Measurements from ENCODE around the gene CDKN2C.
"Not testable (repeated sequence)": the region's sequence is repeated elsewhere in the genome, so short reads cannot be mapped to it uniquely, and the experiment has no call there.

CDKN2C gene

DNA sequence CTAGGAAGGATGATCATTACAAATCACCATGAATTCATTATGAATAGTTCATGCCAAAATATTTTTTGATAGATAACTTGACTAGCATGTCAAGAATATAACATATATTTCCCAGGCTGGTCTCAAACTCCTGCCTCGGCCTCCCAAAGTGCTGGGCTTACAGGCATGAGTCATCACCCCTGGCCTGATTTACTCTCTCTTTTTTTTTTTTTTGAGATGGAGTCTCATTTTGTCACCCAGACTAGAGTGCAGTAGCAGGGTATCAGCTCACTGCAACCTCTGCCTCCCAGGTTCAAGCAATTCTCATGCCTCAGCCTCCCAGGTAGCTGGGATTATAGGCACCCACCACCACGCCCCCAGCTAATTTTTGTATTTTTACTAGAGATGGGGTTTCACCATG, 34.8 kb upstream of the CDKN2C start:
- H3K27ac ChIP-seq (ENCODE audit: low read depth, low read length, severe bottlenecking); H3K9me3 ChIP-seq (ENCODE audit: control insufficient read depth, low read length); H3K36me3 ChIP-seq (ENCODE audit: control insufficient read depth, insufficient read depth, low read length); H3K4me3 ChIP-seq (ENCODE audit: extremely low read depth, insufficient read depth, low read length, poor library complexity, severe bottlenecking); H3K4me1 ChIP-seq (ENCODE audit: control insufficient read depth, insufficient read depth, low read length, poor library complexity, severe bottlenecking): not testable (repeated sequence)
- WGBS, 2 experiments (ENCODE audit: insufficient coverage in 2 of 2), result no CpG with 5 or more reads among the region's 2 CpGs

DNA sequence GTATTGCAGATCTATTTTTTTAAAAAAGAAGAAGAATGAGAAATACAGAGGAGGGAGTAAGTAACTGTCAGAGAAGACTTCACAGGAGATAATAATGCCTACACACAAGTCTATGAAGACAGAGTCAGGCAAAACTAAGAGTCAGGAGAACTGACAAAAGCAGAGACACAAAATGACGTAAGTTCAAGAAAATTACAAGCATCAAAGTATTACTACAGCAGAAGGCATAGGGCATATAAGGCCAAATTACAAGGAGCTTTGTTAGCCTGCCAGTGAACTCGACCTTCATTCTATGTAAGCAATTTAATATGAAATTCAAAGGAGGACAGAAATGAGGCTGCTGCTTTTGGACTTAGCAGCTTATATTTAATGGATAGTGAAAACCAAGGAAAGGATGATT, 33.7 kb upstream of the CDKN2C start:
- Histone ChIP-seq H3K4me1 (ENCODE audit: control insufficient read depth, insufficient read depth, low read length, poor library complexity, severe bottlenecking) (no peaks in the 10 kb centered on the region), H3K9me3 (ENCODE audit: control insufficient read depth, low read length) (no peaks in the 10 kb centered on the region), H3K27ac (ENCODE audit: low read depth, low read length, severe bottlenecking) (no peak overlapping the region), H3K4me3 (ENCODE audit: extremely low read depth, insufficient read depth, low read length, poor library complexity, severe bottlenecking) (no peak overlapping the region), H3K36me3 (ENCODE audit: control insufficient read depth, insufficient read depth, low read length) (peaks cover 3% of the 10 kb centered on the region)
- WGBS, 2 experiments (ENCODE audit: insufficient coverage in 2 of 2), result 95% methylated on average over 2 of the region's 2 CpGs; no CpG with 5 or more reads in 1 of the 2 experiments

DNA sequence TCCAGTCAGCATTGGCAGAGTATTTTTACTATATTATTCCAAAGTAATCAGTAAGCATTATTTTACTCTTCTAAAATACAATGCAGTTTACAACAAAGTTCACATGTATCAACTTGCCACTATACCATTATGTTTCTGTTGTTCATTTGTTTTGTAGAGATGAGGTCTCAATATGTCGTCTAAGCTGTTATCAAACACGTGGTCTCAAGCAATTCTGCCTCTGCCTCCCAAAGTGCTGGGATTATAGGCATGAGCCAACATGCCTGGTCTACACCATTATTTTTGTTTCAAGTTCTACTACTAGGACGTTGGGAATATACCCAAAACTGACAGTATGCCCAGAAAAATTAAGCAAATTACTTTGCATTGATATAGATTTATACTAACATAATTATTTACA, 29.8 kb upstream of the CDKN2C start:
- no peaks in the 10 kb centered on the region for H3K9me3 ChIP-seq (ENCODE audit: control insufficient read depth, low read length)
- WGBS, 2 experiments (ENCODE audit: insufficient coverage in 2 of 2), result 93 to 100% methylated on average over 1 to 2 of the region's 3 CpGs
- H3K27ac ChIP-seq (ENCODE audit: low read depth, low read length, severe bottlenecking), result no peak overlapping the region
- no peak overlapping the region for H3K4me3 ChIP-seq (ENCODE audit: extremely low read depth, insufficient read depth, low read length, poor library complexity, severe bottlenecking)
- no peaks in the 10 kb centered on the region for H3K4me1 ChIP-seq (ENCODE audit: control insufficient read depth, insufficient read depth, low read length, poor library complexity, severe bottlenecking)
- no peaks in the 10 kb centered on the region for H3K36me3 ChIP-seq (ENCODE audit: control insufficient read depth, insufficient read depth, low read length)

DNA sequence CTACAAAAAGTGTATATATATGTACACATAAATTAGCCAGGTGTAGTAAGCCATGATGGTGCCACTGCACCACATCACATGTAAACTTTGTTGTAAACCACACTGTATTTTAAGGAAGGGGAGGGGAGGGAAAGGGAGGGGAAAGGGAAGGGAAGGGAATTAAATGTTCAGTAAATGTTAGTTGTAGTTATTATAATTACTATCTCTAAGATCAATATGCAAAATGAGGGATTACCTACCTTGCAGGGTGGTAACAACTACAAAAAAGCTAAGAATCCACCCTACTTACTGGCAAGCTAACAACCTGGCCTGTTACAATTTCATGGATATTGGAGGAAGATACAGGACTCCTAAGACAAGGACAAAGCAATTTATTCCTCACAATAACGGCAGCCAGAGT, 27.7 kb upstream of the CDKN2C start:
- Histone ChIP-seq H3K9me3 (ENCODE audit: control insufficient read depth, low read length) (no peaks in the 10 kb centered on the region), H3K27ac (ENCODE audit: low read depth, low read length, severe bottlenecking) (no peak overlapping the region), H3K4me3 (ENCODE audit: extremely low read depth, insufficient read depth, low read length, poor library complexity, severe bottlenecking) (no peak overlapping the region), H3K36me3 (ENCODE audit: control insufficient read depth, insufficient read depth, low read length) (no peaks in the 10 kb centered on the region), H3K4me1 (ENCODE audit: control insufficient read depth, insufficient read depth, low read length, poor library complexity, severe bottlenecking) (no peaks in the 10 kb centered on the region)
- WGBS, 2 experiments (ENCODE audit: insufficient coverage in 2 of 2), result 71% methylated on average over 1 of the region's 1 CpG; no CpG with 5 or more reads in 1 of the 2 experiments

DNA sequence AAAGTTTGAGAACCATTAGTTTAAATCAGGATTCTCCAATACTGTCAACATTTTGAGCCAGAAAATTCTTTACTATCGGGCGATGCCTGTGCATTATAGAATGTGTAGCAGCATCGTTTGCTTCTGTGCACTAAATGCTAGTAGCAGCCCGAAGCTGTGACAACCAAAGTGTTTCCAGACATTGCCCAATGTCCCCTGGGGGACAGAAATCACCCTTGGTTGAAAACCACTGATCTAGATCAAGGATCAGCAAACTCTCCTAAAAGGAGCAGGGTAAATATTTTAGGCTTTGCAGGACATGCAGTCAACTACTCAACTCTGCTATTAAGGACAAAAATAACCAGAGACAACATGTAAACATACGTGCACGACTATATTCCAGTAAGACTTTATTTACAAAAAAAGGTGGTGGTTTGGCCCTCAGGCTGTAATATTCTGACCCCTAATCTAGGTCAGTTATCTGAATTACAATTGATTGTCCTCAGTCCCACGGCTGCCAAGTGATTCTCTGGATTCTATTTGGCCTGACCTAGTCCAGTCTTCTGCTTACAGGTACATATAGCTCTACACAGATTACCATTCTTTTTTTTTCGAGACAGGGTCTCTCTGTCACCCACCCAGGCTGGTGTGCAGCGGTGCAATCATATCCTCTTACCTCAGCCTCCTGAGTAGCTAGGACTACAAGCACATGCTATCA, 20.6 kb upstream of the CDKN2C start:
- Histone ChIP-seq H3K4me3 (ENCODE audit: extremely low read depth, insufficient read depth, low read length, poor library complexity, severe bottlenecking) (no peak overlapping the region), H3K27ac (ENCODE audit: low read depth, low read length, severe bottlenecking) (no peak overlapping the region)
- WGBS, 2 experiments (ENCODE audit: insufficient coverage in 2 of 2), result 90 to 95% methylated on average over 7 to 9 of the region's 9 CpGs

DNA sequence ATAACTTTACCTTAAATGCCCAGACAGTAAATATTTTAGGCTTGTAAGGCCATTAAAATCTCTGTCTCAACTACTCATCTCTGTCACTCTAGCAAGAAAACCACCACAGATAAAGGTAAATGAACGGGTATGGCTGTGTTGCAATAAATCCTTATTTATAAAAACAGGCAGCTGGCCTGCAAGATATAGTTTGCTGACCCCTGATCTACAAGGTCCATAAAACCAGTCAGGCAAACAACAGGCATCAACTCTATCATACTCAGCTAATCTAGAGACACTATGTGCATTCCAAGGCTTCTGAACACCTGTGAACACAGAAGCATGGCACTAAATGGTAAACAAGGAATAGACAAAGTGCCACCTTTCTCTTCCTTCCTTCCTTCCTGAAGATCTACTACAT, 19.6 kb upstream of the CDKN2C start:
- Histone ChIP-seq H3K4me3 (ENCODE audit: extremely low read depth, insufficient read depth, low read length, poor library complexity, severe bottlenecking) (no peak overlapping the region), H3K27ac (ENCODE audit: low read depth, low read length, severe bottlenecking) (no peak overlapping the region), H3K4me1 (ENCODE audit: control insufficient read depth, insufficient read depth, low read length, poor library complexity, severe bottlenecking) (no peaks in the 10 kb centered on the region), H3K36me3 (ENCODE audit: control insufficient read depth, insufficient read depth, low read length) (peaks cover 5% of the 10 kb centered on the region), H3K9me3 (ENCODE audit: control insufficient read depth, low read length) (no peaks in the 10 kb centered on the region)
- no CpG with 5 or more reads among the region's 1 CpG for WGBS, 2 experiments (ENCODE audit: insufficient coverage in 2 of 2)

More for the DNA sequence above, 20.6 kb upstream of the CDKN2C start:
- Histone ChIP-seq H3K4me1 (ENCODE audit: control insufficient read depth, insufficient read depth, low read length, poor library complexity, severe bottlenecking) (no peaks in the 10 kb centered on the region), H3K9me3 (ENCODE audit: control insufficient read depth, low read length) (no peaks in the 10 kb centered on the region), H3K36me3 (ENCODE audit: control insufficient read depth, insufficient read depth, low read length) (peaks cover 5% of the 10 kb centered on the region)

DNA sequence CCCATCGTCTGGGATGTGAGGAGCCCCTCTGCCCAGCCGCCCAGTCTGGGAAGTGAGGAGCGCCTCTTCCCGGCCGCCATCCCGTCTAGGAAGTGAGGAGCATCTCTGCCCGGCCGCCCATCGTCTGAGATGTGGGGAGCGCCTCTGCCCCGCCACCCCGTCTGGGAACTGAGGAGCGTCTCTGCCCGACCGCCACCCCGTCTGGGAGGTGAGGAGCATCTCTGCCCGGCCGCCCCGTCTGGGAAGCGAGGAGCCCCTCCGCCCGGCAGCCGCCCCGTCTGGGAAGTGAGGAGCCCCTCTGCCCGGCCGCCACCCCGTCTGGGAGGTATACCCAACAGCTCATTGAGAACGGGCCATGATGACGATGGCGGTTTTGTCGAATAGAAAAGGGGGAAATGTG, 17.5 kb upstream of the CDKN2C start:
- H3K4me3 ChIP-seq (ENCODE audit: extremely low read depth, insufficient read depth, low read length, poor library complexity, severe bottlenecking); H3K9me3 ChIP-seq (ENCODE audit: control insufficient read depth, low read length); H3K36me3 ChIP-seq (ENCODE audit: control insufficient read depth, insufficient read depth, low read length); H3K27ac ChIP-seq (ENCODE audit: low read depth, low read length, severe bottlenecking); H3K4me1 ChIP-seq (ENCODE audit: control insufficient read depth, insufficient read depth, low read length, poor library complexity, severe bottlenecking): not testable (repeated sequence)
- WGBS, 2 experiments (ENCODE audit: insufficient coverage in 2 of 2), result 93 to 94% methylated on average over 19 to 29 of the region's 31 CpGs

DNA sequence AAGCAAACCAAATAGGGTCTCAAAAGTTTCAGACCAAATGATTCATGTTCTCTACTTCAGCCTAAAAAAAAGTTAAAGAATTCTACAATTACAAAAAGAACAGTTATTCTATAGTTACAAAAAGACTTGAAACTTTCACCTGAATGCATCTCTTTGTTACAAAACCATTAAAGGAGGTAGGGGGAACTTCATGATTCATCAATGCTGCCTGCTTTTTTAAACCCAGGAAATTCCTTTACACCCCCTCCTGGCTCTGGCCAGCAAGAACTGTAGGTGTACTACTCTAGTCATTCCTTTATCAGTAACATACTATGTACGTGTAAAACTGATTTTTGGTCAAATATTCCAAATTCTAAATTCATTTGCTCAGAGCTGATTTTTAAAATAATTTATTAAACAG, 14.9 kb upstream of the CDKN2C start:
- Histone ChIP-seq H3K27ac (ENCODE audit: low read depth, low read length, severe bottlenecking) (no peak overlapping the region), H3K36me3 (ENCODE audit: control insufficient read depth, insufficient read depth, low read length) (peaks cover 5% of the 10 kb centered on the region), H3K4me3 (ENCODE audit: extremely low read depth, insufficient read depth, low read length, poor library complexity, severe bottlenecking) (no peak overlapping the region), H3K4me1 (ENCODE audit: control insufficient read depth, insufficient read depth, low read length, poor library complexity, severe bottlenecking) (peaks cover 3% of the 10 kb centered on the region), H3K9me3 (ENCODE audit: control insufficient read depth, low read length) (no peaks in the 10 kb centered on the region)
- no CpG with 5 or more reads among the region's 1 CpG for WGBS, 2 experiments (ENCODE audit: insufficient coverage in 2 of 2)

DNA sequence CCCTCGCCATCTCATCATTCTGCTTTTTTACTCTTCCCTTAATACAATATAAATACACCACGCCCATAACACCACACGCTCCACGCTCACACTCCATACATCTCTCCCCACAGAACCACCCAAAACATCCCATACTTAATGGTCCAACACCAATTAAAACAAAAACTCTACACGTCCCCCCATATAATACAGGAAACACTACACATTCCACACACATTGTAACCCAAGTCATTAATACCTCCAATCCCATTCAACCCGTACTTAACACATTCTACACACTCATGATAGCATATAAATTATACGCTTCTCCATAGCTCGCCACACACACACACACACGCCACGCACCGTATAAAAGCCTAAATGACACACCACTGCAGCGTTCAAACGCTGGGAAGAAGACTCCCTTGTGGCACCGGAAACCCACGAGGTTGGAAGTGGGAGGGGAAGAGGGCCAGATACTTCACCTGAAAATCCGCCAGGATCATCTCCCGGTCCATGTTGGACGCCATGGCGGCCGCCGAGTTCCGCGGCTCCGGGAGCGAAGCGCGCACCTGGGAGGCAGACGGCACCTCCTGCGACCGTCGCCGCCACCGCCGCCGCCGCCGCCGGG, 10.6 kb upstream of the CDKN2C start:
- Histone ChIP-seq H3K4me3 (ENCODE audit: extremely low read depth, insufficient read depth, low read length, poor library complexity, severe bottlenecking) (peak overlapping the region; percentile 68), H3K4me1 (ENCODE audit: control insufficient read depth, insufficient read depth, low read length, poor library complexity, severe bottlenecking) (peaks cover 3% of the 10 kb centered on the region), H3K36me3 (ENCODE audit: control insufficient read depth, insufficient read depth, low read length) (no peaks in the 10 kb centered on the region), H3K9me3 (ENCODE audit: control insufficient read depth, low read length) (no peaks in the 10 kb centered on the region), H3K27ac (ENCODE audit: low read depth, low read length, severe bottlenecking) (peak overlapping the region; percentile 45)
- 2 to 3% methylated on average over 20 to 27 of the region's 38 CpGs for WGBS, 2 experiments (ENCODE audit: insufficient coverage in 2 of 2)

DNA sequence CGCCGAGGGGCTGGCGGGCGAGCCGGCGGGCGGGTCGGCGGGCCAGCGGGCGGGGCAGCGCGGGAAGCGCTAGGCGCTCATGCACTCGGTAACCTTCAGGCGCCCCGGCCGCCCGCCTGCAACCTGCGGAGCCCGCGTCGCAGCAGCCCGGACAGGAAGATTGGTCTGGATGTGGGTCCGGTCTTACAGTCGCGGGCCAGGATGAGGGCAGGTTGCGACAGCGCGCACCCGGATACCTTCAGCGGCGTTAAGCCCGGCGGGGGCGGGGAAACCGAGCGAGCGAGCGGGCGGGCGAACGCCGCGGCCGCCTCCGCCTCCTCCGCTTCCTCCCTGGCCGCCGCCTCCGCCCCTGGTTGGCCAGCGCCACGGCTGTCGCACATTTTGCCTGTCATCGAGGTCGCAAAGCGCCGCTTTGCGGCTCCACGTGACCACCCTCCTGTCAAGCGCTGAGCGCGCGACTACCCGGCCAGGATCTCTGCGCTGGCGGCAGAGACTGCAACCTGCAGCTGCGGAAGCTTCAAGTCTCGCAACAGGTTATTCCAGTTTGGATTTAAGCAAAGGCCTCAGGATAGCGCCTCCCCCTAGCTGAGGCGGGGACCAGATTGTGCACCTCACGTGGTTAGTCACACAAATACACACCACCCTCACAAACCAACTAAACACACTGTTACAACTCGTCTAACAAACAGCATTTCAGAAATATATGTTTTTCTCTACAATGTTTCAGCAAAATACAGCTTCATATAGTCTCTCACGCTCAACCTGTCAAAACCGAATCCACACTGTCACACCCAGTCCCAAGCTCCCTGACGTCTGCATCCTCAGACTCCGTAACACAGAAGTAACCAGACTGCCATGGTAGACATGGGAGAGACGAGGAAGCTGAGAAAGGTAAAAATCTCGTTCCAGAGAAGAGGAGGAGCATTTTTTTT, 9.9 kb upstream of the CDKN2C start, which contains the start of gene FAF1:
FAF1 (minus strand) TSS at position 355 of the 932 bp plus-strand sequence. CDS start 456 bp downstream, outside the sequence.
- H3K4me3 ChIP-seq (ENCODE audit: extremely low read depth, insufficient read depth, low read length, poor library complexity, severe bottlenecking), result peak within 1 kb of the TSS; percentile 68
- H3K9me3 ChIP-seq (ENCODE audit: control insufficient read depth, low read length), result no peaks in the 10 kb centered on the region
- no peaks in the 10 kb centered on the region for H3K36me3 ChIP-seq (ENCODE audit: control insufficient read depth, insufficient read depth, low read length)
- H3K27ac ChIP-seq (ENCODE audit: low read depth, low read length, severe bottlenecking), result peak within 1 kb of the TSS; percentile 45
- 1% methylated on average over 63 to 70 of the region's 80 CpGs for WGBS, 2 experiments (ENCODE audit: insufficient coverage in 2 of 2)
- H3K4me1 ChIP-seq (ENCODE audit: control insufficient read depth, insufficient read depth, low read length, poor library complexity, severe bottlenecking), result peaks cover 3% of the 10 kb centered on the region

All from mesodermal cell (in vitro differentiated cells).